ENCODE results near the gene GALNT1.

DNA sequence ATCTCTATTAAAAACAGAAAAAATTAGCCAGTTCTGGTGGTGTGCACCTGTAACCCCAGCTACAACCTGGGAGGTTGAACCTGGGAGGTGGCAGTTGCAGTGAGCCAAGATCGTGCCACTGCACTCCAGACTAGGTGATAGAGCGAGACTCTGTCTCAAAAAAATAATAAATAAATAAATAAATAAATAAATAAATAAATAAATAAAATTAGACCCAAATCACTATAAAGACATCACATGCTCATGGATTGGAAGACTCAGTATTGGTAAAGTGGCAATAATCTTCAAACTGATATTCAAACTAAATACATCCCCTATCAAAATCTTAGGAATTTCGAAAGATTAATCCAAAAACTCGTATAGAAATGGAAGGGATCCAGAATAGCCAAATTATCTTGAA is 15.5 kb upstream of the GALNT1 start:
- TF ChIP-seq POLR2A (IDR thresholded peaks at IDR 0.05) (no peak), CTCF (IDR thresholded peaks at IDR 0.05 in 4 of 5, conservative IDR thresholded peaks at IDR 0.05 in 1 of 5) (no peak)

All from gastrocnemius medialis (tissue), 4 donors.